Upper lobe of left lung (tissue), 6 donors: ENCODE measurements around the gene SIVA1. TPM values are rescaled to one million over a fixed set of nuclear protein-coding genes. Genes with fewer than 3 reads are reported as not detected.
A peak's percentile ranks its signal among the peaks of the same experiment; 100 is the strongest.

ENCODE experiments used
- ATAC-seq, 2 donors: fragments of 200-7000 bp; cut with Tn5 transposase; one replicate each; pipeline ENCODE4 v1.9.1; 2022; ENCODE audit warnings: mild to moderate bottlenecking in 2 of 2, moderate library complexity in 2 of 2; ENCODE audit not compliant: low FRiP score in 2 of 2
- DNase-seq, 2 donors: peaks; one replicate each; pipeline ENCODE4 v3.0.0-alpha.2; 2019 to 2020
- H3K27ac ChIP-seq, 4 donors: fragments of 200-600 bp; sonication (generic); one replicate each; pipeline ENCODE4 v1.5.1; 2016 to 2019
- H3K27me3 ChIP-seq, 4 donors: fragments of 200-600 bp; sonication (generic); one replicate each; pipeline ENCODE4 v1.5.1; 2017 to 2019
- H3K36me3 ChIP-seq, 4 donors: fragments of 200-600 bp; sonication (generic); one replicate each; pipeline ENCODE4 v1.5.1; 2016 to 2019
- H3K4me1 ChIP-seq, 4 donors: fragments of 200-600 bp; sonication (generic); one replicate each; pipeline ENCODE4 v1.5.1; 2018 to 2019
- H3K4me3 ChIP-seq, 4 donors: fragments of 200-600 bp; sonication (generic); one replicate each; pipeline ENCODE4 v1.5.1; 2017 to 2019; ENCODE audit warnings: mild to moderate bottlenecking in 2 of 4, moderate library complexity in 1 of 4
- H3K9me3 ChIP-seq, 4 donors: fragments of 200-600 bp; sonication (generic); one replicate each; pipeline ENCODE4 v1.5.1; 2018 to 2019
- EP300 ChIP-seq, 4 donors: sonication (generic); formaldehyde crosslinking; IDR thresholded peaks; one replicate each; pipeline ENCODE4 v1.5.1; 2017; ENCODE audit warnings: antibody characterized with exemption in 4 of 4, control low read depth in 2 of 4
- POLR2A ChIP-seq, 4 donors: fragments of 450-650 bp; IDR thresholded peaks; one replicate each; pipeline ENCODE4 v1.5.1; 2016 to 2017; ENCODE audit warnings: antibody characterized with exemption in 4 of 4, mild to moderate bottlenecking in 2 of 4
- POLR2AphosphoS5 ChIP-seq, 2 donors: sonication (generic); formaldehyde crosslinking; IDR thresholded peaks; one replicate each; pipeline ENCODE4 v1.5.1; 2017; ENCODE audit warnings: antibody characterized with exemption in 2 of 2
- WGBS, 2 donors: methylation state at CpG; one replicate each; pipeline ENCODE4 v1.1.5; 2017 to 2018; 5-methylcytosine and 5-hydroxymethylcytosine counted together
- total RNA-seq, 6 donors: library from RNA; depleted of rRNA in 4 of 6; stranded (reverse); fragments of >200 nt in 4 of 6; gene quantifications; one replicate each; pipeline versions ENCODE4 v1.1.0 to v1.2.1, GENCODE V29; 2016 to 2021
- TF ChIP-seq, protein P1 (sequence below), 6 experiments: fragments of 450-650 bp in 4 of 6; fragments of 200-600 bp in 2 of 6; sonication (generic) in 2 of 6; IDR thresholded peaks; one replicate each; pipeline ENCODE4 v1.5.1; 2016 to 2019; ENCODE audit warnings: antibody characterized with exemption in 6 of 6
- donor health status: DM: no; HTN: no; CAD: no; lungs with moderate emphysema.
- donor health status: DM: no; HTN: yes; CAD: no; lungs with severe emphysema.

SIVA1 gene
- total RNA-seq, 6 donors from 2014 or later = 72.3 to 241 (median 91.0) TPM

DNA sequence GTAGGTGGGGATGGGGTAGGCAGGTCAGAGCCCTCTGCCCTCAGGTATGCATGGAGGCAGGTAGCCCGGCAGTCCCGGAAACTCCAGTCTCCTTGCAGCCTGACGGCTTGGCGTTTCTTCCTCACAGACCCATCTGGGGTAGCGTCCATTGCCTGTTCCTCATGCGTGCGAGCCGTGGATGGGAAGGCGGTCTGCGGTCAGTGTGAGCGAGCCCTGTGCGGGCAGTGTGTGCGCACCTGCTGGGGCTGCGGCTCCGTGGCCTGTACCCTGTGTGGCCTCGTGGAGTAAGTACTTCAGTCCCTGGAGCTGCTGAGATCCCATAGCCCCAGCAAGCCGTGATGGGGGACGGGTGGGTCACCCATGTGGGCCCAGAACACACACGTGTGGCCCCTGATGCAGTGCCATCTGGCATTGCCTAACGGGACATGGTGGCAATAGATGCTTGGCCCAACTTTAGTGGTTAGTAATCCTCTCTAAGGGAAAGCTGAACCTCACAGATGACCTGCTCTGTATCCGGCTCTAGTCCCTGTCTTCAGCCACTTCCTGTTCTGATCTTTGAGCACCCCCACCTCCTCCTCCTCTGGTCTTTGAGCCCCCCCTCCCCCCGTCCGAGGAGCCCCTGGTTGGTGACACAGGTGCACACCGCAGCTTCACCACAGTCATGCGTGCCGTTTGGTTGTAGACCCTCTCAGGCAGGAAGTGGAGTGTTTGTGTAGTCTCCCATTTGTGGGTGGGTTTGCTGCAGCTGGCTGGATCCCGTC is 3.7 kb downstream of the SIVA1 start:
- ATAC-seq (no peak), DNase-seq (peak in 1 of 2 donors; percentile 78)
- H3K4me1 ChIP-seq = peaks cover 14 to 26% (median 23%) of the 10 kb centered on the region in 4 donors
- no peak overlapping the region for H3K27ac ChIP-seq
- no peaks in the 10 kb centered on the region for H3K27me3 ChIP-seq
- H3K9me3 ChIP-seq = no peaks in the 10 kb centered on the region
- no peak overlapping the region for H3K4me3 ChIP-seq
- TF ChIP-seq POLR2A (IDR thresholded peaks at IDR 0.05) (no peak), EP300 (IDR thresholded peaks at IDR 0.05) (no peak), POLR2AphosphoS5 (IDR thresholded peaks at IDR 0.05) (no peak)
- TF ChIP-seq, protein P1, sequence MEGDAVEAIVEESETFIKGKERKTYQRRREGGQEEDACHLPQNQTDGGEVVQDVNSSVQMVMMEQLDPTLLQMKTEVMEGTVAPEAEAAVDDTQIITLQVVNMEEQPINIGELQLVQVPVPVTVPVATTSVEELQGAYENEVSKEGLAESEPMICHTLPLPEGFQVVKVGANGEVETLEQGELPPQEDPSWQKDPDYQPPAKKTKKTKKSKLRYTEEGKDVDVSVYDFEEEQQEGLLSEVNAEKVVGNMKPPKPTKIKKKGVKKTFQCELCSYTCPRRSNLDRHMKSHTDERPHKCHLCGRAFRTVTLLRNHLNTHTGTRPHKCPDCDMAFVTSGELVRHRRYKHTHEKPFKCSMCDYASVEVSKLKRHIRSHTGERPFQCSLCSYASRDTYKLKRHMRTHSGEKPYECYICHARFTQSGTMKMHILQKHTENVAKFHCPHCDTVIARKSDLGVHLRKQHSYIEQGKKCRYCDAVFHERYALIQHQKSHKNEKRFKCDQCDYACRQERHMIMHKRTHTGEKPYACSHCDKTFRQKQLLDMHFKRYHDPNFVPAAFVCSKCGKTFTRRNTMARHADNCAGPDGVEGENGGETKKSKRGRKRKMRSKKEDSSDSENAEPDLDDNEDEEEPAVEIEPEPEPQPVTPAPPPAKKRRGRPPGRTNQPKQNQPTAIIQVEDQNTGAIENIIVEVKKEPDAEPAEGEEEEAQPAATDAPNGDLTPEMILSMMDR (IDR thresholded peaks at IDR 0.05) = no peak
- 78 to 87% methylated on average over 20 to 27 of the region's 27 CpGs for WGBS, 2 donors
- H3K36me3 ChIP-seq = peaks cover 13 to 64% (median 52%) of the 10 kb centered on the region in 4 donors

GRCh38 chr14:104757238-104757585 is 4.3 kb downstream of the SIVA1 start:
- no peak overlapping the region for H3K27ac ChIP-seq
- H3K9me3 ChIP-seq = no peaks in the 10 kb centered on the region
- WGBS, 2 donors = 92 to 93% methylated on average over 9 to 10 of the region's 10 CpGs
- no peaks in the 10 kb centered on the region for H3K27me3 ChIP-seq
- peaks cover 13 to 64% (median 52%) of the 10 kb centered on the region in 4 donors for H3K36me3 ChIP-seq
- peaks cover 10 to 20% (median 17%) of the 10 kb centered on the region in 4 donors for H3K4me1 ChIP-seq
- ATAC-seq (no peak), DNase-seq (no peak)
- TF ChIP-seq, protein P1 (IDR thresholded peaks at IDR 0.05) = no peak
- TF ChIP-seq EP300 (IDR thresholded peaks at IDR 0.05) (no peak), POLR2A (IDR thresholded peaks at IDR 0.05) (no peak), POLR2AphosphoS5 (IDR thresholded peaks at IDR 0.05) (no peak)
- no peak overlapping the region for H3K4me3 ChIP-seq

GRCh38 chr14:104757681-104758392 is 4.9 kb downstream of the SIVA1 start:
- TF ChIP-seq EP300 (IDR thresholded peaks at IDR 0.05) (no peak), POLR2AphosphoS5 (IDR thresholded peaks at IDR 0.05) (no peak), POLR2A (IDR thresholded peaks at IDR 0.05) (no peak)
- DNase-seq = peak in 1 of 2 donors; percentile 65
- Histone ChIP-seq H3K36me3 (peaks cover 13 to 64% (median 52%) of the 10 kb centered on the region in 4 donors), H3K27me3 (no peaks in the 10 kb centered on the region), H3K4me3 (no peak overlapping the region), H3K4me1 (peaks cover 9 to 19% (median 16%) of the 10 kb centered on the region in 4 donors), H3K27ac (no peak overlapping the region), H3K9me3 (no peaks in the 10 kb centered on the region)
- no peak for ATAC-seq
- 91 to 92% methylated on average over 17 to 19 of the region's 19 CpGs for WGBS, 2 donors

GRCh38 chr14:104758981-104759969 is 6.3 kb downstream of the SIVA1 start:
- peaks cover 13 to 64% (median 52%) of the 10 kb centered on the region in 4 donors for H3K36me3 ChIP-seq
- peak in 1 of 2 donors; percentile 74 for DNase-seq

More at GRCh38 chr14:104758981-104759969, 6.3 kb downstream of the SIVA1 start:
- peaks cover 4 to 12% (median 8%) of the 10 kb centered on the region in 4 donors for H3K4me1 ChIP-seq
- no peaks in the 10 kb centered on the region for H3K27me3 ChIP-seq
- ATAC-seq = no peak
- no peak overlapping the region for H3K27ac ChIP-seq
- 90 to 92% methylated on average over 26 to 30 of the region's 30 CpGs for WGBS, 2 donors
- TF ChIP-seq POLR2AphosphoS5 (IDR thresholded peaks at IDR 0.05) = no peak
- TF ChIP-seq POLR2A (IDR thresholded peaks at IDR 0.05) = no peak
- no peak for TF ChIP-seq EP300 (IDR thresholded peaks at IDR 0.05)
- TF ChIP-seq, protein P1 (IDR thresholded peaks at IDR 0.05) = no peak
- no peak overlapping the region for H3K4me3 ChIP-seq
- no peaks in the 10 kb centered on the region for H3K9me3 ChIP-seq
